ENCODE results near the gene GPR39.

GRCh38 chr2:132670496-132671150 is 254.0 kb downstream of the GPR39 start:
- TF ChIP-seq CTCF (IDR thresholded peaks at IDR 0.05; ENCODE audit: poor library complexity, severe bottlenecking) (no peak), EZH2 (IDR thresholded peaks at IDR 0.05; ENCODE audit: borderline replicate concordance, insufficient read depth, low read length, poor library complexity, severe bottlenecking) (no peak), RAD21 (conservative IDR thresholded peaks at IDR 0.05) (no peak), EP300 (conservative IDR thresholded peaks at IDR 0.05; ENCODE audit: poor library complexity, severe bottlenecking) (no peak), REST (IDR thresholded peaks at IDR 0.05; ENCODE audit: borderline replicate concordance) (no peak), POLR2AphosphoS5 (IDR thresholded peaks at IDR 0.05) (peak; percentile 3), SMC3 (conservative IDR thresholded peaks at IDR 0.05; ENCODE audit: poor library complexity) (no peak), MXI1 (conservative IDR thresholded peaks at IDR 0.05; ENCODE audit: poor library complexity, severe bottlenecking) (no peak), TAF1 (IDR thresholded peaks at IDR 0.05; ENCODE audit: low read depth) (no peak)
